Stimulated activated effector memory CD8-positive, alpha-beta T cell treated with anti-CD3 and anti-CD28 coated beads, Interleukin-12 subunit alpha, Interleukin-12 subunit beta, amount 100 ng/mL, for 72 hours (primary cell): ENCODE measurements around the gene PSMC4.

Source experiments
- ATAC-seq: fragments of 150-1000 bp; cut with Tn5 transposase; 2 replicates; pipeline ENCODE4 v1.10.0; 2021
- DNase-seq, 2 donors: peaks; one replicate each; pipeline ENCODE4 v3.0.0; 2021 to 2022; ENCODE audit warnings: low spot score in 2 of 2
- H3K27ac Mint-ChIP-seq: one replicate; pipeline ENCODE4 v1.8.0; 2022; ENCODE audit warnings: mild to moderate bottlenecking, mixed read lengths
- H3K36me3 Mint-ChIP-seq: one replicate; pipeline ENCODE4 v1.8.0; 2022; ENCODE audit warnings: mild to moderate bottlenecking, mixed read lengths
- H3K4me1 Mint-ChIP-seq: one replicate; pipeline ENCODE4 v1.8.0; 2022; ENCODE audit warnings: mixed read lengths
- H3K4me3 Mint-ChIP-seq: one replicate; pipeline ENCODE4 v1.8.0; 2022; ENCODE audit warnings: mild to moderate bottlenecking, mixed read lengths
- H3K9me3 Mint-ChIP-seq: one replicate; pipeline ENCODE4 v1.8.0; 2022; ENCODE audit warnings: mixed read lengths

The PSMC4 gene

GRCh38 chr19:39966617-39967016 is 4.3 kb upstream of the PSMC4 start:
- H3K27ac Mint-ChIP-seq: no peak overlapping the region
- no peak for ATAC-seq
- DNase-seq: no peak
- H3K4me1 Mint-ChIP-seq: peaks cover 35% of the 10 kb centered on the region
- H3K9me3 Mint-ChIP-seq: no peaks in the 10 kb centered on the region
- H3K36me3 Mint-ChIP-seq: peaks cover 16% of the 10 kb centered on the region
- no peak overlapping the region for H3K4me3 Mint-ChIP-seq

GRCh38 chr19:39967561-39967960 is 3.4 kb upstream of the PSMC4 start:
- Mint-ChIP-seq H3K36me3 (peaks cover 26% of the 10 kb centered on the region), H3K4me3 (no peak overlapping the region), H3K27ac (no peak overlapping the region), H3K4me1 (peaks cover 43% of the 10 kb centered on the region), H3K9me3 (no peaks in the 10 kb centered on the region)
- ATAC-seq: no peak
- DNase-seq: peak in 1 of 2 donors; percentile 36

- ATAC-seq (no peak), DNase-seq (peak in 1 of 2 donors; percentile 49)
- Mint-ChIP-seq H3K36me3 (peaks cover 38% of the 10 kb centered on the region), H3K27ac (peak overlapping the region; percentile 99), H3K9me3 (no peaks in the 10 kb centered on the region), H3K4me3 (peak overlapping the region; percentile 97), H3K4me1 (peaks cover 52% of the 10 kb centered on the region)
Measured at GRCh38 chr19:39968789-39969188, 2.2 kb upstream of the PSMC4 start.

- H3K4me1 Mint-ChIP-seq: peaks cover 57% of the 10 kb centered on the region
- H3K4me3 Mint-ChIP-seq: peak overlapping the region; percentile 97
- no peaks in the 10 kb centered on the region for H3K9me3 Mint-ChIP-seq
- peaks cover 43% of the 10 kb centered on the region for H3K36me3 Mint-ChIP-seq
- no peak for ATAC-seq
- peak overlapping the region; percentile 99 for H3K27ac Mint-ChIP-seq
- no peak for DNase-seq
Measured at GRCh38 chr19:39969266-39969665, 1.7 kb upstream of the PSMC4 start.

- Mint-ChIP-seq H3K36me3 (peaks cover 49% of the 10 kb centered on the region), H3K4me1 (peaks cover 62% of the 10 kb centered on the region), H3K4me3 (peak overlapping the region; percentile 97), H3K27ac (peak overlapping the region; percentile 99), H3K9me3 (no peaks in the 10 kb centered on the region)
- ATAC-seq (no peak), DNase-seq (peak in 1 of 2 donors; percentile 50)
Measured at GRCh38 chr19:39969681-39970424, 1.1 kb upstream of the PSMC4 start.

- H3K4me3 Mint-ChIP-seq: peak overlapping the region; percentile 97
- ATAC-seq (peak; percentile 52), DNase-seq (no peak)
- H3K4me1 Mint-ChIP-seq: peaks cover 62% of the 10 kb centered on the region
- H3K9me3 Mint-ChIP-seq: no peaks in the 10 kb centered on the region
- H3K36me3 Mint-ChIP-seq: peaks cover 54% of the 10 kb centered on the region
- H3K27ac Mint-ChIP-seq: peak overlapping the region; percentile 99
Measured at GRCh38 chr19:39970425-39970674, 615 bp upstream of the PSMC4 start.

GRCh38 chr19:39971380-39972035 is 543 bp downstream of the PSMC4 start:
- ATAC-seq: no peak
- H3K4me1 Mint-ChIP-seq: peaks cover 62% of the 10 kb centered on the region
- peak overlapping the region; percentile 99 for H3K27ac Mint-ChIP-seq

GRCh38 chr19:39974377-39975155 is 3.6 kb downstream of the PSMC4 start:
- H3K4me1 Mint-ChIP-seq: peaks cover 58% of the 10 kb centered on the region
- H3K36me3 Mint-ChIP-seq: peaks cover 96% of the 10 kb centered on the region
- peak in 1 of 2 donors; percentile 44 for DNase-seq
- H3K9me3 Mint-ChIP-seq: no peaks in the 10 kb centered on the region
- H3K27ac Mint-ChIP-seq: peak overlapping the region; percentile 36
- no peak overlapping the region for H3K4me3 Mint-ChIP-seq
- ATAC-seq: no peak

More at GRCh38 chr19:39971380-39972035, 543 bp downstream of the PSMC4 start:
- Mint-ChIP-seq H3K4me3 (peak overlapping the region; percentile 97), H3K36me3 (peaks cover 65% of the 10 kb centered on the region), H3K9me3 (no peaks in the 10 kb centered on the region)
- DNase-seq: no peak

- H3K4me1 Mint-ChIP-seq: peaks cover 4% of the 10 kb centered on the region
- no peak for ATAC-seq
- H3K27ac Mint-ChIP-seq: no peak overlapping the region
- H3K4me3 Mint-ChIP-seq: no peak overlapping the region
- H3K36me3 Mint-ChIP-seq: peaks cover 69% of the 10 kb centered on the region
- no peak for DNase-seq
- peaks cover 19% of the 10 kb centered on the region for H3K9me3 Mint-ChIP-seq
Measured at GRCh38 chr19:39982883-39983282, 11.9 kb downstream of the PSMC4 start.

GRCh38 chr19:39983695-39984300 is 12.8 kb downstream of the PSMC4 start:
- ATAC-seq: no peak
- H3K4me1 Mint-ChIP-seq: no peaks in the 10 kb centered on the region
- peaks cover 19% of the 10 kb centered on the region for H3K9me3 Mint-ChIP-seq
- H3K4me3 Mint-ChIP-seq: no peak overlapping the region
- peaks cover 59% of the 10 kb centered on the region for H3K36me3 Mint-ChIP-seq
- peak in 1 of 2 donors; percentile 22 for DNase-seq
- no peak overlapping the region for H3K27ac Mint-ChIP-seq

GRCh38 chr19:39986643-39987042 is 15.7 kb downstream of the PSMC4 start:
- no peaks in the 10 kb centered on the region for H3K4me1 Mint-ChIP-seq
- peaks cover 31% of the 10 kb centered on the region for H3K36me3 Mint-ChIP-seq
- no peak for ATAC-seq
- DNase-seq: no peak
- peaks cover 19% of the 10 kb centered on the region for H3K9me3 Mint-ChIP-seq
- no peak overlapping the region for H3K4me3 Mint-ChIP-seq
- no peak overlapping the region for H3K27ac Mint-ChIP-seq

GRCh38 chr19:39987167-39987566 is 16.2 kb downstream of the PSMC4 start:
- Mint-ChIP-seq H3K27ac (no peak overlapping the region), H3K9me3 (peaks cover 19% of the 10 kb centered on the region), H3K4me1 (peaks cover 3% of the 10 kb centered on the region), H3K4me3 (no peak overlapping the region), H3K36me3 (peaks cover 26% of the 10 kb centered on the region)
- no peak for DNase-seq
- ATAC-seq: no peak

GRCh38 chr19:39987596-39987995 is 16.6 kb downstream of the PSMC4 start:
- Mint-ChIP-seq H3K9me3 (peaks cover 19% of the 10 kb centered on the region), H3K4me1 (peaks cover 7% of the 10 kb centered on the region), H3K36me3 (peaks cover 21% of the 10 kb centered on the region), H3K27ac (no peak overlapping the region), H3K4me3 (no peak overlapping the region)
- DNase-seq: no peak
- no peak for ATAC-seq

GRCh38 chr19:39993605-39994004 is 22.6 kb downstream of the PSMC4 start:
- Mint-ChIP-seq H3K27ac (no peak overlapping the region), H3K9me3 (peaks cover 5% of the 10 kb centered on the region), H3K4me3 (no peak overlapping the region), H3K36me3 (peaks cover 6% of the 10 kb centered on the region), H3K4me1 (peaks cover 42% of the 10 kb centered on the region)
- no peak for DNase-seq
- no peak for ATAC-seq

- Mint-ChIP-seq H3K27ac (no peak overlapping the region), H3K9me3 (peaks cover 5% of the 10 kb centered on the region), H3K36me3 (peaks cover 6% of the 10 kb centered on the region), H3K4me3 (no peak overlapping the region), H3K4me1 (peaks cover 42% of the 10 kb centered on the region)
- ATAC-seq (no peak), DNase-seq (no peak)
Measured at GRCh38 chr19:39994361-39994760, 23.4 kb downstream of the PSMC4 start.
